Measurements from ENCODE around the gene CSF2RB. TPM values are rescaled to one million over a fixed set of nuclear protein-coding genes. Genes with fewer than 3 reads are reported as not detected.

The CSF2RB gene
- total and polyA plus RNA-seq, 2 experiments from 2014 or later: 0.60 TPM; not detected in 1

GRCh38 chr22:36922711-36923110 lies 9.3 kb downstream of the CSF2RB start:
- Histone ChIP-seq H3K4me1 (ENCODE audit: low read depth) (no peaks in the 10 kb centered on the region), H3K27me3 (no peaks in the 10 kb centered on the region), H3K27ac (no peak overlapping the region), H3K4me3 (no peak overlapping the region), H3K36me3 (no peaks in the 10 kb centered on the region), H3K9me3 (ENCODE audit: low read depth) (no peaks in the 10 kb centered on the region)
- DNase-seq (ENCODE audit: low read depth in 1 of 2, low spot score in 1 of 2): no peak
- TF ChIP-seq CTCF (IDR thresholded peaks at IDR 0.05; ENCODE audit: low read depth, low read length): no peak

GRCh38 chr22:36923131-36923788 lies 9.8 kb downstream of the CSF2RB start:
- no peaks in the 10 kb centered on the region for H3K9me3 ChIP-seq (ENCODE audit: low read depth)
- no peak for DNase-seq (ENCODE audit: low read depth in 1 of 2, low spot score in 1 of 2)
- TF ChIP-seq CTCF (IDR thresholded peaks at IDR 0.05; ENCODE audit: low read depth, low read length): no peak
- no peaks in the 10 kb centered on the region for H3K36me3 ChIP-seq
- no peaks in the 10 kb centered on the region for H3K27me3 ChIP-seq
- H3K4me1 ChIP-seq (ENCODE audit: low read depth): no peaks in the 10 kb centered on the region
- no peak overlapping the region for H3K27ac ChIP-seq
- no peak overlapping the region for H3K4me3 ChIP-seq

- no peak for TF ChIP-seq CTCF (IDR thresholded peaks at IDR 0.05; ENCODE audit: low read depth, low read length)
- no peaks in the 10 kb centered on the region for H3K36me3 ChIP-seq
- H3K4me3 ChIP-seq: no peak overlapping the region
- no peak overlapping the region for H3K27ac ChIP-seq
- no peak for DNase-seq (ENCODE audit: low read depth in 1 of 2, low spot score in 1 of 2)
- no peaks in the 10 kb centered on the region for H3K27me3 ChIP-seq
- no peaks in the 10 kb centered on the region for H3K4me1 ChIP-seq (ENCODE audit: low read depth)
- H3K9me3 ChIP-seq (ENCODE audit: low read depth): no peaks in the 10 kb centered on the region
Observed at GRCh38 chr22:36924151-36924698, 10.8 kb downstream of the CSF2RB start.

GRCh38 chr22:36925388-36926290 lies 12.2 kb downstream of the CSF2RB start:
- DNase-seq (ENCODE audit: low read depth in 1 of 2, low spot score in 1 of 2): peak in 1 of 2 donors; percentile 30
- H3K27me3 ChIP-seq: no peaks in the 10 kb centered on the region
- no peaks in the 10 kb centered on the region for H3K4me1 ChIP-seq (ENCODE audit: low read depth)
- H3K36me3 ChIP-seq: no peaks in the 10 kb centered on the region
- H3K27ac ChIP-seq: no peak overlapping the region
- H3K4me3 ChIP-seq: no peak overlapping the region
- no peak for TF ChIP-seq CTCF (IDR thresholded peaks at IDR 0.05; ENCODE audit: low read depth, low read length)
- no peaks in the 10 kb centered on the region for H3K9me3 ChIP-seq (ENCODE audit: low read depth)

GRCh38 chr22:36926309-36926708 lies 12.9 kb downstream of the CSF2RB start:
- Histone ChIP-seq H3K27me3 (no peaks in the 10 kb centered on the region), H3K36me3 (no peaks in the 10 kb centered on the region), H3K9me3 (ENCODE audit: low read depth) (no peaks in the 10 kb centered on the region), H3K27ac (no peak overlapping the region), H3K4me3 (no peak overlapping the region), H3K4me1 (ENCODE audit: low read depth) (no peaks in the 10 kb centered on the region)
- no peak for TF ChIP-seq CTCF (IDR thresholded peaks at IDR 0.05; ENCODE audit: low read depth, low read length)
- no peak for DNase-seq (ENCODE audit: low read depth in 1 of 2, low spot score in 1 of 2)

Data from cardiac muscle cell (in vitro differentiated cells and primary cell).